ENCODE results near the gene DEFB127. TPM values are rescaled to one million over a fixed set of nuclear protein-coding genes. Genes with fewer than 3 reads are reported as not detected.
"Not testable (repeated sequence)": the region's sequence is repeated elsewhere in the genome, so short reads cannot be mapped to it uniquely, and the experiment has no call there.

Gene DEFB127
- total RNA-seq = not detected

- intact Hi-C loops (cut with micrococcal nuclease) = no loop called here
- POLR2A ChIA-PET = no interaction called here
- no peak for TF ChIP-seq CTCF (IDR thresholded peaks at IDR 0.05)
These were observed at the start of gene DEFB127 for GRCh38 chr20:157154-157553. Gene DEFB127 (plus strand): TSS chr20:157454. CDS start chr20:157545, 91 bp downstream.

GRCh38 chr20:112396-112795 is 44.9 kb upstream of the DEFB127 start:
- Mint-ChIP-seq H3K9me3 (peaks cover 4% of the 10 kb centered on the region), H3K27me3 (peaks cover 18% of the 10 kb centered on the region), H3K27ac (no peak overlapping the region), H3K4me1 (ENCODE audit: low read depth) (no peaks in the 10 kb centered on the region), H3K36me3 (ENCODE audit: low read depth) (no peaks in the 10 kb centered on the region), H3K4me3 (no peak overlapping the region)
- ChIA-PET CTCF (no interaction called here), POLR2A (no interaction called here)
- DNase-seq (no peak), ATAC-seq (no peak)
- intact Hi-C loops (cut with micrococcal nuclease) = no loop called here
- no peak for TF ChIP-seq CTCF (IDR thresholded peaks at IDR 0.05)

More at GRCh38 chr20:157154-157553, at the start of gene DEFB127:
- Mint-ChIP-seq H3K4me3 (no peak within 1 kb of the TSS), H3K4me1 (ENCODE audit: low read depth) (no peaks in the 10 kb centered on the region), H3K27ac (no peak within 1 kb of the TSS), H3K9me3 (no peaks in the 10 kb centered on the region), H3K36me3 (ENCODE audit: low read depth) (no peaks in the 10 kb centered on the region), H3K27me3 (peaks cover 23% of the 10 kb centered on the region)
- CTCF ChIA-PET = interaction anchor here (1.0 kb wide), 1 partner anchor 19 kb away, joined by 3 read pairs; no protein-coding TSS in a partner anchor
- DNase-seq (no peak), ATAC-seq (no peak)

- peaks cover 7% of the 10 kb centered on the region for H3K9me3 Mint-ChIP-seq
- TF ChIP-seq CTCF (IDR thresholded peaks at IDR 0.05) = no peak
- ChIA-PET CTCF (interaction anchor here (1.5 kb wide), 2 partner anchors 20 to 31 kb away, joined by 3 to 5 read pairs; no protein-coding TSS in a partner anchor), POLR2A (no interaction called here)
- H3K4me3 Mint-ChIP-seq = no peak overlapping the region
- H3K27ac Mint-ChIP-seq = no peak overlapping the region
- DNase-seq = no peak
- no peaks in the 10 kb centered on the region for H3K4me1 Mint-ChIP-seq (ENCODE audit: low read depth)
- intact Hi-C loops (cut with micrococcal nuclease) = no loop called here
- no peak for ATAC-seq
- H3K27me3 Mint-ChIP-seq = peaks cover 39% of the 10 kb centered on the region
- H3K36me3 Mint-ChIP-seq (ENCODE audit: low read depth) = no peaks in the 10 kb centered on the region
These were observed 39.7 kb upstream of the DEFB127 start for GRCh38 chr20:117518-117917.

GRCh38 chr20:129786-130323 is 27.4 kb upstream of the DEFB127 start:
- CTCF ChIA-PET = not testable (repeated sequence)

GRCh38 chr20:137668-138490 is 19.4 kb upstream of the DEFB127 start:
- ChIA-PET CTCF (interaction anchor here (0.7 to 1.6 kb wide), 11 partner anchors 12 to 129 kb away, joined by 3 to 6 read pairs (median 4); partner anchors contain the start of gene DEFB127), POLR2A (no interaction called here)
- Mint-ChIP-seq H3K4me1 (ENCODE audit: low read depth) (no peaks in the 10 kb centered on the region), H3K27ac (no peak overlapping the region), H3K36me3 (ENCODE audit: low read depth) (no peaks in the 10 kb centered on the region), H3K27me3 (peaks cover 19% of the 10 kb centered on the region), H3K9me3 (peaks cover 11% of the 10 kb centered on the region), H3K4me3 (no peak overlapping the region)
- DNase-seq = peak; percentile 38
- intact Hi-C loops (cut with micrococcal nuclease) = no loop called here
- peak; percentile 59 for TF ChIP-seq CTCF (IDR thresholded peaks at IDR 0.05)
- ATAC-seq = peak; percentile 51

More at GRCh38 chr20:129786-130323, 27.4 kb upstream of the DEFB127 start:
- DNase-seq; H3K36me3 Mint-ChIP-seq (ENCODE audit: low read depth); H3K9me3 Mint-ChIP-seq; H3K27ac Mint-ChIP-seq; ATAC-seq; H3K4me1 Mint-ChIP-seq (ENCODE audit: low read depth); H3K4me3 Mint-ChIP-seq; POLR2A ChIA-PET; intact Hi-C loops (cut with micrococcal nuclease): not testable (repeated sequence)
- peaks cover 16% of the 10 kb centered on the region for H3K27me3 Mint-ChIP-seq

Measured in activated CD8-positive, alpha-beta T cell treated with anti-CD3 and anti-CD28 coated beads for 36 hours (primary cell).